Gastroesophageal sphincter (tissue), 3 donors: ENCODE data around the gene CTNNA1.
A peak's percentile ranks its signal among the peaks of the same experiment; 100 is the strongest.

ENCODE experiments used
- CTCF ChIP-seq, 4 experiments: fragments of 200-600 bp in 2 of 4; fragments of 450-650 bp in 2 of 4; sonication (generic) in 1 of 4; IDR thresholded peaks; one replicate each; pipeline ENCODE4 v1.5.1; 2017 to 2019; ENCODE audit warnings: antibody characterized with exemption in 4 of 4, mild to moderate bottlenecking in 2 of 4, moderate library complexity in 2 of 4
- POLR2AphosphoS5 ChIP-seq: sonication (generic); formaldehyde crosslinking; IDR thresholded peaks from one replicate; pipeline ENCODE4 v1.6.1; 2017; ENCODE audit warnings: antibody characterized with exemption

- no peak for TF ChIP-seq CTCF (IDR thresholded peaks at IDR 0.05)
- TF ChIP-seq POLR2AphosphoS5 = peak; percentile 14
These were observed 222.0 kb downstream of the CTNNA1 start for GRCh38 chr5:138975098-138975847.
